RWPE2 (cell line): ENCODE results near the gene ZNF785.

ENCODE experiments used
- ATAC-seq: fragments of 200-7000 bp; cut with Tn5 transposase; 3 replicates; pipeline ENCODE4 v1.9.1; 2021; ENCODE audit warnings: low read depth
- DNase-seq: peaks from one replicate; pipeline ENCODE4 v3.0.0-alpha.2; 2020; ENCODE audit warnings: low spot score
- H3K27ac ChIP-seq: fragments of 450-650 bp; 2 replicates; pipeline ENCODE4 v1.5.1; 2017; ENCODE audit warnings: mild to moderate bottlenecking; ENCODE audit not compliant: poor library complexity, severe bottlenecking
- H3K27me3 ChIP-seq: fragments of 250-450 bp; sonication (Bioruptor Pico); 2 replicates; pipeline ENCODE4 v1.5.1; 2021; ENCODE audit warnings: mild to moderate bottlenecking, moderate library complexity; ENCODE audit not compliant: insufficient read depth, poor library complexity, severe bottlenecking
- H3K36me3 ChIP-seq: fragments of 250-450 bp; sonication (Bioruptor Pico); 2 replicates; pipeline ENCODE4 v1.5.1; 2020; ENCODE audit warnings: low read depth, mild to moderate bottlenecking, moderate library complexity
- H3K4me1 ChIP-seq: fragments of 250-450 bp; sonication (Bioruptor Pico); 2 replicates; pipeline ENCODE4 v1.5.1; 2021; ENCODE audit warnings: mild to moderate bottlenecking, moderate library complexity; ENCODE audit not compliant: insufficient read depth, poor library complexity, severe bottlenecking
- H3K4me3 ChIP-seq: fragments of 250-450 bp; sonication (Bioruptor Pico); 2 replicates; pipeline ENCODE4 v1.5.1; 2021; ENCODE audit warnings: mild to moderate bottlenecking, moderate library complexity; ENCODE audit not compliant: severe bottlenecking
- H3K9me3 ChIP-seq: fragments of 250-450 bp; sonication (Bioruptor Pico); 2 replicates; pipeline ENCODE4 v1.5.1; 2021; ENCODE audit warnings: mild to moderate bottlenecking, moderate library complexity; ENCODE audit not compliant: severe bottlenecking
- TF ChIP-seq, protein P1 (sequence below): fragments of 450-650 bp; IDR thresholded peaks from one replicate; pipeline ENCODE4 v1.5.1; 2017; ENCODE audit warnings: mild to moderate bottlenecking, moderate library complexity; ENCODE audit not compliant: poor library complexity, severe bottlenecking

ZNF785 gene

DNA sequence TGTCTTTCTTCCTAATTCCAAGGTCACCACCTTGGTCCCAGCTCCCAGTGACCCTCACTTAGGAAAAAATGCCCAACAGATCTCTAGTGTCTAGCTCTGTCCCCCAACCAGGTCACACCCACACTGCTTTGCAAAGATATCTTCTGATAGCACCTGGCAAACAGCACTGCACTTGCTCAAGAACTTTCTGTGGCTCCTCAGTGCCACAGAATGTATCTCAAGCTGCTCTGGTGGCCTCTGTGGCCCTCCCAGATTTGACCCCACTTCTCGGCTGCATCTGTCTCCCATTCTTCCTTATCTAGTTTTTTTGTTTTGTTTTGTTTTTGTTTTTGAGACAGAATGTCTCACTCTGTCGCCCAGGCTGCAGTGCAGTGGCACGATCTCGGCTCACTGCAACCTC lies 19.0 kb downstream of the ZNF785 start:
- peaks cover 15% of the 10 kb centered on the region for H3K4me1 ChIP-seq
- ATAC-seq: no peak

DNA sequence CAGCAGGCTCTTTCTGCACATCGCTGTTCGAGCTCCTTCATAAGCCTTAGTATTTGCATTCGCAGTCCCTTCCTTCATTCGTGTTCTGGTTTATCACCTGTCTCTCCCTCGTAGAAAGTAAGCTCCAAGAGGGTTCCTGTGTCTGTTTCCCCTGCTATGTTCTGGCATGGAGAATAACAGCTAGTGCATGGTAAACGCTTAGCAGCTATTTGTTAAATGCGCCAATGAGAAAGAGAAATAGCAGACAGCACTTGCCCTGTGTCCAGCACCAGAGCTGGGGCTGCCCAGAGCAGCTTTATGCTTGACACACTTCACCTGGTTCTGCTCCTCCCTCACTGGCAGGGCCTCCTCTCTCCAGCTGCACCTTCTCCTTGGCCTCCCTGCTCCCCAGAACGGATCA lies 19.5 kb downstream of the ZNF785 start:
- Histone ChIP-seq H3K36me3 (no peaks in the 10 kb centered on the region), H3K4me1 (peaks cover 15% of the 10 kb centered on the region), H3K9me3 (no peaks in the 10 kb centered on the region), H3K27ac (no peak overlapping the region), H3K4me3 (no peak overlapping the region), H3K27me3 (no peaks in the 10 kb centered on the region)
- TF ChIP-seq, protein P1, sequence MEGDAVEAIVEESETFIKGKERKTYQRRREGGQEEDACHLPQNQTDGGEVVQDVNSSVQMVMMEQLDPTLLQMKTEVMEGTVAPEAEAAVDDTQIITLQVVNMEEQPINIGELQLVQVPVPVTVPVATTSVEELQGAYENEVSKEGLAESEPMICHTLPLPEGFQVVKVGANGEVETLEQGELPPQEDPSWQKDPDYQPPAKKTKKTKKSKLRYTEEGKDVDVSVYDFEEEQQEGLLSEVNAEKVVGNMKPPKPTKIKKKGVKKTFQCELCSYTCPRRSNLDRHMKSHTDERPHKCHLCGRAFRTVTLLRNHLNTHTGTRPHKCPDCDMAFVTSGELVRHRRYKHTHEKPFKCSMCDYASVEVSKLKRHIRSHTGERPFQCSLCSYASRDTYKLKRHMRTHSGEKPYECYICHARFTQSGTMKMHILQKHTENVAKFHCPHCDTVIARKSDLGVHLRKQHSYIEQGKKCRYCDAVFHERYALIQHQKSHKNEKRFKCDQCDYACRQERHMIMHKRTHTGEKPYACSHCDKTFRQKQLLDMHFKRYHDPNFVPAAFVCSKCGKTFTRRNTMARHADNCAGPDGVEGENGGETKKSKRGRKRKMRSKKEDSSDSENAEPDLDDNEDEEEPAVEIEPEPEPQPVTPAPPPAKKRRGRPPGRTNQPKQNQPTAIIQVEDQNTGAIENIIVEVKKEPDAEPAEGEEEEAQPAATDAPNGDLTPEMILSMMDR: no peak
- ATAC-seq (no peak), DNase-seq (no peak)

More for the DNA sequence above, 19.0 kb downstream of the ZNF785 start:
- H3K27ac ChIP-seq: no peak overlapping the region
- no peaks in the 10 kb centered on the region for H3K9me3 ChIP-seq
- no peak for DNase-seq
- no peaks in the 10 kb centered on the region for H3K36me3 ChIP-seq
- TF ChIP-seq, protein P1: no peak
- H3K4me3 ChIP-seq: no peak overlapping the region
- no peaks in the 10 kb centered on the region for H3K27me3 ChIP-seq

DNA sequence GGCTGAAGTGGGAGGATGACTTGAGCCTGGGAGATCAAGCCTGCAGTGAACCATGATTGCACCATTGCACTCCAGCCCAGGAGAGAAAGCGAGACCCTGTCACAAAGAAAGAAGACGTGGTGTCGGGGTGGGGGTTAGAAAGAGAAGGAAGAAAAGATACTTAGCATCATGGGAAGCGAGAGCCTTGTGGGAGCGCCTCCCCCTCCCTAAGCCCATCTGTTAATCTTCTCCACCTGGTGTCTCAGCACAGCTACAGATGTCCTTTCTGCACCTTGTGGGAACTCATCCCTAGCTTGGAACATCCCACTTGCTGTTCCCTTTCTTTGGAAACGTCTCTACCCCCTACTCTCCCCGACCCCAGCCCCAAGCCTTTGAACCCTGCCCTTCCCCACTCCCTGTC lies 20.0 kb downstream of the ZNF785 start:
- ATAC-seq: no peak
- H3K9me3 ChIP-seq: no peaks in the 10 kb centered on the region
- H3K36me3 ChIP-seq: no peaks in the 10 kb centered on the region
- no peaks in the 10 kb centered on the region for H3K27me3 ChIP-seq
- DNase-seq: no peak
- TF ChIP-seq, protein P1: no peak
- H3K27ac ChIP-seq: no peak overlapping the region
- H3K4me1 ChIP-seq: peaks cover 15% of the 10 kb centered on the region
- H3K4me3 ChIP-seq: no peak overlapping the region

DNA sequence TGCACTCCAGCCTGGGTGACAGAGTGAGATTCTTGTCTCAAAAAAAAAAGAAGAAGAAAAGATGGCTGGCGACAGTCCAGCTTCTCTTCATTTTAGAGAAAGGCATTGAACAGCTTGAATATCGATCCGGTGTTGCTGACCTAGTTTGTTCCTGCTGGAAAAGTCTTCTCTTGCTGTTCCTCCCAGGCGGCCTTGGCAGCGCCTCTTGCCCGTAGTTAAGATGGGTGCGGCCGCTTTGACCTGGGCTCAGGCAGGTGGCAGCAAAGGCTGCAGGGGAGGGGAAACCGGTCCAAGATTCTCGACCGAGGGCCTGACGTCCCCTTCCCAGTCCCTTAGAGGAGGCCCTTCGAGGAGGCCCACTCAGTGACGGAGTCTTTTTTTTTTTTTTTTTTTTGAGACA lies 23.5 kb downstream of the ZNF785 start:
- Histone ChIP-seq H3K27me3 (no peaks in the 10 kb centered on the region), H3K27ac (no peak overlapping the region), H3K4me1 (no peaks in the 10 kb centered on the region), H3K9me3 (no peaks in the 10 kb centered on the region), H3K4me3 (no peak overlapping the region), H3K36me3 (no peaks in the 10 kb centered on the region)
- TF ChIP-seq, protein P1: no peak
- ATAC-seq: no peak
- DNase-seq: no peak

DNA sequence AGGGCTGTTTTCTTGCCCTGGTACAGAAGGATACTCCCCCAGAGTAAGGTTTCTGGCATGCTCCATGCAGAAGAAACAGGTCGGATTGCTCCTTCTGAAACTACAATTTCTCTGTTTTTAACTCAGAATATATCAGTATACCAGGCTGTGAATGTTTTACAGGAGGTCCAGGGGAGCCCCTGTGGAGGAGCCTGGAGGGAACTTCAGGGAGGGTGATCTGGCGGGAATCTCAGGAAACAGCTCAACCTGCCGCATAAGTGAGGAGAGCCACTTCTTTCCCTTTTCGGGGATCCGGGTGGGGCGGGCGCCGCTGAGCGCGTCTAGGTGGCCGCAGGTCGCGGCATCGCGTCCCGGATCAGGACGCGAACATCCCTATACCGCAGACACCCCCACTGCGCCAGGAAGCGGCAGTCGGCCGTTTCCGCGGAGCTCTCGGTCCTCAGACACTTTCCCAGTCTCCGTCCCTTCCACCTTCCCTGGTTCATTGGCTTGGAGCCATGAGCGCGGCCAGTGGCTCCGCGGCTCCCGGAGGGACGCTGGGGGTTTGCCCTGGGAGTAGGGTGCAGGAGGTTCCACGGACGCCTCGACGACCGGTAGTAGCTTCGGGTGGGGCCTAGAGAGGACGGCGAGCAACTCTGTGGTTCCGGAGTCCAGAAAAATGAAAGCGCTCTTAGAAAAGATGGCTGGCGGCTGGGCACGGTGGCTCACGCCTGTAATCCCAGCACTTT lies 24.2 kb downstream of the ZNF785 start:
- ATAC-seq (no peak), DNase-seq (no peak)
- no peaks in the 10 kb centered on the region for H3K27me3 ChIP-seq
- peaks cover 2% of the 10 kb centered on the region; the same call in 1 of the 2 replicates for H3K36me3 ChIP-seq
- TF ChIP-seq, protein P1: no peak
- no peaks in the 10 kb centered on the region for H3K9me3 ChIP-seq
- H3K27ac ChIP-seq: no peak overlapping the region
- no peak overlapping the region for H3K4me3 ChIP-seq
- H3K4me1 ChIP-seq: no peaks in the 10 kb centered on the region
